Measurements from ENCODE around the gene HMCN2. TPM values are rescaled to one million over a fixed set of nuclear protein-coding genes. Genes with fewer than 3 reads are reported as not detected.

Gene HMCN2
- total and polyA plus RNA-seq, 2 donors (not counting 1 experiment from before 2014, with no cell fraction given): 0.01 TPM; not detected in 1

DNA sequence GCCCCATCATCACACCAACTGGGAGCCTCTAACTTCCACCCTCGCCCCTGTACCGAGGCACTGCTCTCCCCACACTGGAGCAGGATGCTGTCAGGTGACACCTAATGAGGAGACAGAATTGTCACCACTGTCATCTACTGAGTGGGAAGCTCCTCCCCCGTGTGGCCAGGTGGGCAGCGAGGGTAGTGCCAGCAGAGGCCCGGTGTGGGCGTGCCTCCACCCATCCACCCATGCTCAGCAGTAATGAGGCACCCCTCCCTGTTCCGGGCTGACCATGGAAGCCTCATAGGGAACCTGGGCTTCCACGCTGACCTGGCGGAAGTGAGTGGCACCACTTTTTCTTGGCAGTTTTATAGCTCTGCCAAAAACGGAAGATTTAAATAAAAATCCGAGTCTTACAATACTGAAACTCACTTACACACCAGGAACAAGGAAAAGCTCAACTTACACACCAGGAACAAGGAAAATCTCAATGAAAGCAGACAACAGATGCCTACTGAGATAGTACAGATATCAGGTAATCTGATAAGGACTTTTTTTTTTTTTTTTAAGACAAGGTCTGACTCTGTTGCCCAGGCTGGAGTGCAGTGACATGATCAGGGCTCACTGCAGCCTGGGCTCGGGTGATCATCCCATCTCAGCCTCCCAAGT lies 148.6 kb downstream of the HMCN2 start:
- no peaks in the 10 kb centered on the region for H3K9me3 Mint-ChIP-seq (ENCODE audit: insufficient read depth)
- no peaks in the 10 kb centered on the region for H3K79me2 ChIP-seq (ENCODE audit: control insufficient read depth, insufficient read depth, low read length)
- H3K9me3 ChIP-seq (ENCODE audit: control extremely low read depth in 1 of 3, control insufficient read depth in 2 of 3, insufficient read depth in 1 of 3, low read length in 2 of 3): no peaks in the 10 kb centered on the region
- no peaks in the 10 kb centered on the region for H3K36me3 ChIP-seq (replicated peaks in 1 of 2; ENCODE audit: control extremely low read depth in 1 of 2, control insufficient read depth in 1 of 2, extremely low read depth in 1 of 2, insufficient read depth in 2 of 2, low read length in 1 of 2)
- no peaks in the 10 kb centered on the region for H3K4me1 Mint-ChIP-seq
- H4K20me1 ChIP-seq (ENCODE audit: control insufficient read depth, insufficient read depth, low read length, poor library complexity, severe bottlenecking): no peaks in the 10 kb centered on the region
- H3K27me3 Mint-ChIP-seq: peaks cover 8% of the 10 kb centered on the region
- no peak for ATAC-seq (ENCODE audit: low read depth)
- no peak overlapping the region for H3K4me3 Mint-ChIP-seq
- 90% methylated on average over 10 of the region's 12 CpGs for WGBS (ENCODE audit: insufficient coverage)
- no peak for DNase-seq
- intact Hi-C loops (cut with micrococcal nuclease): no loop called here
- H3K4me2 ChIP-seq (replicated peaks; ENCODE audit: low read depth, low read length, poor library complexity, severe bottlenecking): no peak overlapping the region
- no peak overlapping the region for H3K27ac ChIP-seq (ENCODE audit: low read length in 2 of 2)
- H3K4me1 ChIP-seq (ENCODE audit: control insufficient read depth in 2 of 2, insufficient read depth in 2 of 2, low read length in 2 of 2): no peaks in the 10 kb centered on the region
- H3K27ac Mint-ChIP-seq: no peak overlapping the region
- ChIA-PET CTCF (interaction anchor here (0.7 kb wide), 1 partner anchor 61 kb away, joined by 3 read pairs; no protein-coding TSS in a partner anchor), POLR2A (interaction anchor here (0.6 kb wide), 1 partner anchor 139 kb away, joined by 3 read pairs; no protein-coding TSS in a partner anchor)
- H2AFZ ChIP-seq (ENCODE audit: insufficient read depth, low read depth, low read length, poor library complexity, severe bottlenecking): no peak overlapping the region
- H3K9ac ChIP-seq (ENCODE audit: low read length): no peak overlapping the region
- no peaks in the 10 kb centered on the region for H3K27me3 ChIP-seq (replicated peaks in 1 of 4; ENCODE audit: control extremely low read depth in 1 of 4, control insufficient read depth in 3 of 4, insufficient read depth in 4 of 4, low read length in 3 of 4)
- H3K4me3 ChIP-seq (ENCODE audit: control extremely low read depth in 1 of 5, extremely low read depth in 1 of 5, insufficient read depth in 1 of 5, low read depth in 2 of 5, low read length in 4 of 5): no peak overlapping the region
- TF ChIP-seq, protein P1, sequence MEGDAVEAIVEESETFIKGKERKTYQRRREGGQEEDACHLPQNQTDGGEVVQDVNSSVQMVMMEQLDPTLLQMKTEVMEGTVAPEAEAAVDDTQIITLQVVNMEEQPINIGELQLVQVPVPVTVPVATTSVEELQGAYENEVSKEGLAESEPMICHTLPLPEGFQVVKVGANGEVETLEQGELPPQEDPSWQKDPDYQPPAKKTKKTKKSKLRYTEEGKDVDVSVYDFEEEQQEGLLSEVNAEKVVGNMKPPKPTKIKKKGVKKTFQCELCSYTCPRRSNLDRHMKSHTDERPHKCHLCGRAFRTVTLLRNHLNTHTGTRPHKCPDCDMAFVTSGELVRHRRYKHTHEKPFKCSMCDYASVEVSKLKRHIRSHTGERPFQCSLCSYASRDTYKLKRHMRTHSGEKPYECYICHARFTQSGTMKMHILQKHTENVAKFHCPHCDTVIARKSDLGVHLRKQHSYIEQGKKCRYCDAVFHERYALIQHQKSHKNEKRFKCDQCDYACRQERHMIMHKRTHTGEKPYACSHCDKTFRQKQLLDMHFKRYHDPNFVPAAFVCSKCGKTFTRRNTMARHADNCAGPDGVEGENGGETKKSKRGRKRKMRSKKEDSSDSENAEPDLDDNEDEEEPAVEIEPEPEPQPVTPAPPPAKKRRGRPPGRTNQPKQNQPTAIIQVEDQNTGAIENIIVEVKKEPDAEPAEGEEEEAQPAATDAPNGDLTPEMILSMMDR (IDR thresholded peaks at IDR 0.05): no peak
- TF ChIP-seq EZH2 (IDR thresholded peaks at IDR 0.05; ENCODE audit: borderline replicate concordance, insufficient read depth, low read depth, low read length, poor library complexity, severe bottlenecking): no peak

DNA sequence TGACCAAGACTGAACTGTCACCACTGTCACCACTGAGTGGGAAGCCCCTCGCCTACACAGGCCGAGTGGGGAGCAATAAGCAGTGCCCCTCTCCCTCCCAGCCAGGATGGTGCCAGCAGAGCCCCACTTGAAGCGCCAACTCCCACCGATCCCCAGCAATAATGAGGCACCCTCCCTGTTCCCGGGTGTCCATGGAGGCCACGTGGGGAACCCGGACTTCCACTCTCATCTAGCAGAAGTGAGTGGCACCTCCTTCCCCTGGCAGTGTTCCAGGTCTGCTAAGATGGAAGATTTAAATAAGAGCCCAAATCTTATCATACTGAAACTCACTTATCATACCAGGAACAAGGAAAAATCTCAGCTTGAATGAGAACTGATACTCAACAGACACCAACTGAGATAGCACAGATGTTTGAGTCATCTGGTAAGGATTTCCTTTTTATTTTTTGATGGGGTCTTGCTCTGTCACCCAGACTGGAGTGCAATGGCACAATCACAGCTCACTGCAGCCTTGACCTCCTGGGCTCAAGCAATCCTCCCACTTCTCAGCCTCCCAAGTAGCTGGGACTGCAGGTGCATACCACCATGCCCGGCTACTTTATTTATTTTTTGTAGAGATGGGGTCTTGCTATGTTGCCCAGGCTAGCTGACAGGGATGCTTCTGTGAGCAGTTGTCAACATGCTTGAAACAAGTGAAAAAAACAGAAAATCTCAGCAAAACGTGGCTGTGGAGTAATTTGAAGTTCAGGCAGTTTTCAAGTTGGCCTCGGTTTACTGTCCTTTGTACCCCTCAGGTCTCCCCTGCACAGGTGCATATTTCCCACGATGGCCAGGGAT lies 149.6 kb downstream of the HMCN2 start:
- intact Hi-C loops (cut with micrococcal nuclease): no loop called here
- WGBS (ENCODE audit: insufficient coverage): 88% methylated on average over 9 of the region's 11 CpGs
- TF ChIP-seq, protein P1 (IDR thresholded peaks at IDR 0.05): no peak
- TF ChIP-seq EZH2 (IDR thresholded peaks at IDR 0.05; ENCODE audit: borderline replicate concordance, insufficient read depth, low read depth, low read length, poor library complexity, severe bottlenecking): no peak
- no peaks in the 10 kb centered on the region for H3K4me1 ChIP-seq (ENCODE audit: control insufficient read depth in 2 of 2, insufficient read depth in 2 of 2, low read length in 2 of 2)
- H2AFZ ChIP-seq (ENCODE audit: insufficient read depth, low read depth, low read length, poor library complexity, severe bottlenecking): no peak overlapping the region
- H3K9me3 Mint-ChIP-seq (ENCODE audit: insufficient read depth): peaks cover 3% of the 10 kb centered on the region
- no peaks in the 10 kb centered on the region for H4K20me1 ChIP-seq (ENCODE audit: control insufficient read depth, insufficient read depth, low read length, poor library complexity, severe bottlenecking)
- H3K36me3 ChIP-seq (replicated peaks in 1 of 2; ENCODE audit: control extremely low read depth in 1 of 2, control insufficient read depth in 1 of 2, extremely low read depth in 1 of 2, insufficient read depth in 2 of 2, low read length in 1 of 2): no peaks in the 10 kb centered on the region
- ChIA-PET CTCF (no interaction called here), POLR2A (interaction anchor here (0.6 kb wide), 1 partner anchor 140 kb away, joined by 3 read pairs; no protein-coding TSS in a partner anchor)
- no peak overlapping the region for H3K4me3 ChIP-seq (ENCODE audit: control extremely low read depth in 1 of 5, extremely low read depth in 1 of 5, insufficient read depth in 1 of 5, low read depth in 2 of 5, low read length in 4 of 5)
- no peaks in the 10 kb centered on the region for H3K4me1 Mint-ChIP-seq
- H3K27ac ChIP-seq (ENCODE audit: low read length in 2 of 2): no peak overlapping the region
- H3K4me2 ChIP-seq (replicated peaks; ENCODE audit: low read depth, low read length, poor library complexity, severe bottlenecking): no peak overlapping the region
- DNase-seq: no peak
- no peak overlapping the region for H3K9ac ChIP-seq (ENCODE audit: low read length)
- no peaks in the 10 kb centered on the region for H3K79me2 ChIP-seq (ENCODE audit: control insufficient read depth, insufficient read depth, low read length)
- no peak for ATAC-seq (ENCODE audit: low read depth)
- H3K27me3 ChIP-seq (replicated peaks in 1 of 4; ENCODE audit: control extremely low read depth in 1 of 4, control insufficient read depth in 3 of 4, insufficient read depth in 4 of 4, low read length in 3 of 4): no peaks in the 10 kb centered on the region
- no peak overlapping the region for H3K4me3 Mint-ChIP-seq
- no peak overlapping the region for H3K27ac Mint-ChIP-seq
- H3K27me3 Mint-ChIP-seq: peaks cover 13% of the 10 kb centered on the region
- H3K9me3 ChIP-seq (ENCODE audit: control extremely low read depth in 1 of 3, control insufficient read depth in 2 of 3, insufficient read depth in 1 of 3, low read length in 2 of 3): no peaks in the 10 kb centered on the region
